B cell (primary cell): ENCODE data around the gene CEP120. TPM values are rescaled to one million over a fixed set of nuclear protein-coding genes. Genes with fewer than 3 reads are reported as not detected.

Source experiments
- ATAC-seq: fragments of 200-7000 bp; cut with Tn5 transposase; one replicate; pipeline ENCODE4 v1.10.0; 2021; ENCODE audit warnings: low read depth, mild to moderate bottlenecking, moderate number of reproducible peaks, moderate library complexity
- CTCF ChIA-PET: fragments of 350-600 bp; sonication (Branson Sonifier 250); formaldehyde crosslinking; loops from one replicate; lab custom pipeline; 2021; ENCODE audit warnings: antibody characterized with exemption, inconsistent platforms; lab: Charles Lee
- POLR2A ChIA-PET: fragments of 350-600 bp; sonication (Branson Sonifier 250); formaldehyde crosslinking; loops from one replicate; lab custom pipeline; 2021; ENCODE audit warnings: antibody characterized with exemption; lab: Charles Lee
- DNase-seq: peaks from one replicate; pipeline ENCODE4 v3.0.0; 2013
- H2AFZ ChIP-seq: 2 replicates; pipeline ENCODE4 v1.6.1; 2012; ENCODE audit warnings: mild to moderate bottlenecking, low read depth, low read length; ENCODE audit not compliant: insufficient read depth, poor library complexity, severe bottlenecking
- H3K27ac ChIP-seq, 2 donors: 1 replicate in 1 of 2; 2 replicates in 1 of 2; pipeline ENCODE4 v1.5.1; 2012 to 2013; ENCODE audit warnings: low read length in 2 of 2, mild to moderate bottlenecking in 2 of 2, moderate library complexity in 1 of 2
- H3K27me3 ChIP-seq, 4 experiments: fragments of 200-600 bp in 1 of 4; sonication (generic) in 1 of 4; replicated peaks in 1 of 4; 1 replicate in 2 of 4; 2 replicates in 2 of 4; pipeline versions ENCODE4 v1.6.1 to v1.7.0; 2013 to 2016; ENCODE audit warnings: low read length in 3 of 4, mild to moderate bottlenecking in 2 of 4, mixed read lengths in 1 of 4, moderate library complexity in 1 of 4; ENCODE audit not compliant: insufficient read depth in 4 of 4, control insufficient read depth in 3 of 4; ENCODE audit errors: control extremely low read depth in 1 of 4
- H3K36me3 ChIP-seq, 2 experiments: replicated peaks in 1 of 2; 1 replicate in 1 of 2; 2 replicates in 1 of 2; pipeline versions ENCODE4 v1.6.1 to v1.7.1; 2013; ENCODE audit warnings: low read length in 1 of 2; ENCODE audit not compliant: insufficient read depth in 2 of 2, control insufficient read depth in 1 of 2; ENCODE audit errors: control extremely low read depth in 1 of 2, extremely low read depth in 1 of 2
- H3K4me1 ChIP-seq, 2 donors: fragments of 200-600 bp in 1 of 2; sonication (generic) in 1 of 2; 1 replicate in 1 of 2; 2 replicates in 1 of 2; pipeline versions ENCODE4 v1.5.1 to v1.6.1; 2013 to 2017; ENCODE audit warnings: low read length in 2 of 2; ENCODE audit not compliant: control insufficient read depth in 2 of 2, insufficient read depth in 2 of 2
- H3K4me2 ChIP-seq: replicated peaks from 2 replicates; pipeline ENCODE3; 2012; ENCODE audit warnings: mild to moderate bottlenecking, low read depth, low read length; ENCODE audit not compliant: poor library complexity, severe bottlenecking
- H3K4me3 ChIP-seq, 5 experiments: fragments of 200-600 bp in 1 of 5; sonication (generic) in 1 of 5; 1 replicate in 3 of 5; 2 replicates in 2 of 5; pipeline versions ENCODE4 v1.5.1 to v1.7.0; 2011 to 2016; ENCODE audit warnings: low read length in 4 of 5, mild to moderate bottlenecking in 4 of 5, low read depth in 2 of 5, control low read depth in 1 of 5, moderate library complexity in 1 of 5; ENCODE audit not compliant: insufficient read depth in 1 of 5; ENCODE audit errors: control extremely low read depth in 1 of 5, extremely low read depth in 1 of 5
- H3K79me2 ChIP-seq: fragments of 200-600 bp; sonication (generic); one replicate; pipeline ENCODE4 v1.6.0; 2016; ENCODE audit warnings: low read length; ENCODE audit not compliant: control insufficient read depth, insufficient read depth
- H3K9ac ChIP-seq: fragments of 200-600 bp; sonication (generic); 2 replicates; pipeline ENCODE4 v1.6.1; 2017; ENCODE audit warnings: mild to moderate bottlenecking, low read length, moderate library complexity
- H3K9me3 ChIP-seq, 3 donors: one replicate each; pipeline versions ENCODE4 v1.6.1 to v1.7.1; 2013; ENCODE audit warnings: low read length in 2 of 3; ENCODE audit not compliant: control insufficient read depth in 2 of 3, insufficient read depth in 1 of 3; ENCODE audit errors: control extremely low read depth in 1 of 3
- H4K20me1 ChIP-seq: 2 replicates; pipeline ENCODE4 v1.6.0; 2012; ENCODE audit warnings: mild to moderate bottlenecking, low read length; ENCODE audit not compliant: insufficient read depth, control insufficient read depth, poor library complexity, severe bottlenecking
- H3K27ac Mint-ChIP-seq: one replicate; pipeline ENCODE4 v1.8.0; 2021; ENCODE audit warnings: mixed read lengths
- H3K27me3 Mint-ChIP-seq: one replicate; pipeline ENCODE4 v1.8.0; 2021; ENCODE audit warnings: mixed read lengths
- H3K4me1 Mint-ChIP-seq: one replicate; pipeline ENCODE4 v1.8.0; 2021; ENCODE audit warnings: mixed read lengths
- H3K4me3 Mint-ChIP-seq: one replicate; pipeline ENCODE4 v1.8.0; 2021; ENCODE audit warnings: mixed read lengths
- H3K9me3 Mint-ChIP-seq: one replicate; pipeline ENCODE4 v1.8.0; 2022; ENCODE audit warnings: mixed read lengths; ENCODE audit not compliant: insufficient read depth
- EZH2 ChIP-seq: IDR thresholded peaks from 2 replicates; pipeline ENCODE4 v1.6.1; 2012; ENCODE audit warnings: borderline replicate concordance, low read depth, mild to moderate bottlenecking, moderate library complexity, low read length; ENCODE audit not compliant: insufficient read depth, poor library complexity, severe bottlenecking
- WGBS: methylation state at CpG from one replicate; pipeline ENCODE4 v1.1.5; 2013; ENCODE audit warnings: missing lambda C conversion rate; ENCODE audit not compliant: insufficient coverage; 5-methylcytosine and 5-hydroxymethylcytosine counted together
- intact Hi-C: fragments of 100-400 bp; cut with micrococcal nuclease; formaldehyde crosslinking; loops from one replicate; pipeline ENCODE4 v1.10.0; 2022
- polyA plus RNA-seq: library from polyadenylated mRNA; depleted of rRNA; stranded (reverse); fragments of >200 nt; gene quantifications from 2 replicates; pipeline ENCODE4 v1.2.3, GENCODE V29; 2012
- total RNA-seq, 2 donors: library from RNA; stranded (reverse); fragments of 120-200 nt in 1 of 2; gene quantifications; 1 replicate in 1 of 2; 2 replicates in 1 of 2; pipeline versions ENCODE4 v1.2.3 to v1.2.4, GENCODE V29; 2013 to 2022
- TF ChIP-seq, protein P1 (sequence below): fragments of 200-600 bp; IDR thresholded peaks from one replicate; pipeline ENCODE4 v1.8.0; 2022; ENCODE audit warnings: antibody characterized with exemption, mild to moderate bottlenecking

The CEP120 gene
- total and polyA plus RNA-seq, 2 donors (not counting 1 experiment from before 2014, with no cell fraction given) = 15.7 to 89.7 TPM

DNA sequence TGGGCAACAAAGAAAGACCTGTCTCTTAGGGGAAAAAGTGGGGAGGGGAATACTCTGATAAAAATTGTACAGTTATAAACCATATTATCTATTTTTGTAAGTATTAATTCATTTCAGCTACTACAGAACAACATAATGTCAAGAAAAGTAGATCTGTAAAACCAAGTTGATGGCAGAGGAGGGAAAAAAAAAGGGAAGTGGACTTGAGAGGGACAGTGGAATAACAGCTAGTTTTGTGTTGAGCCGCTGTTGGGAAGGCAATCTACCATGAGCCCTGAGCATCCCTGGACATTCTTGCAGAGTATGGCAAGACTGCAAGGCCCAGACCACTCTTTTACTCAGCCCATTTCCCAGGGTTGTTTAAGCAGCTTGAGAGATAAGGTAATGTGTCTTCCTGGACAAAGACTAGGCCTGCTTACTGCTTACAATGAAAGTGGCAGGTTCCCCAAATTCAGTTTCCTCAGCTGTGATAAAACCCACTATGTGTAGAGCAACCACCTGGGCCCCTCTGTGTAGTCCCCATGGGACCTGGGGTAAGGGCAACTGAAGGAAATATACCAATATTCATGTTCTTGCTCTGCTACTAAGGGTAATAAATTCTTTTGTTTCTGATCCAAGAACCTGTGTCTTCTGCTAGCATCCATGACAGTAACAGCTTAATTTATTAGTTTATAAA, 25.0 kb downstream of the CEP120 start:
- Histone ChIP-seq H3K9me3 (no peaks in the 10 kb centered on the region), H2AFZ (no peak overlapping the region), H3K4me3 (no peak overlapping the region), H3K4me2 (peak overlapping the region; percentile 27), H3K27me3 (no peaks in the 10 kb centered on the region), H3K27ac (peak overlapping the region; percentile 73), H3K79me2 (peaks cover 7% of the 10 kb centered on the region), H3K9ac (peak overlapping the region; percentile 28), H3K4me1 (peaks cover 18 to 27% of the 10 kb centered on the region in 2 donors), H3K36me3 (peaks cover 6 to 32% of the 10 kb centered on the region in 2 experiments), H4K20me1 (no peaks in the 10 kb centered on the region)
- no peaks in the 10 kb centered on the region for H3K27me3 Mint-ChIP-seq
- CTCF ChIA-PET = interaction anchor here (1.1 to 3.6 kb wide), 4 partner anchors 18 to 213 kb away, joined by 3 to 22 read pairs (median 7); partner anchors contain the start of gene CEP120
- intact Hi-C loops = loop anchor here (1.0 to 10.0 kb wide), 3 partner anchors 25 to 563 kb away; partner anchors contain the start of gene CEP120
- peak overlapping the region; percentile 16 for H3K4me3 Mint-ChIP-seq
- peak; percentile 99 for ATAC-seq
- H3K4me1 Mint-ChIP-seq = peaks cover 30% of the 10 kb centered on the region
- DNase-seq = peak; percentile 84
- no peaks in the 10 kb centered on the region for H3K9me3 Mint-ChIP-seq
- POLR2A ChIA-PET = interaction anchor here (2.0 kb wide), 1 partner anchor 25 kb away, joined by 12 read pairs; the partner anchor contains the start of gene CEP120
- WGBS = no CpG with 5 or more reads among the region's 1 CpG
- H3K27ac Mint-ChIP-seq = peak overlapping the region; percentile 91
- TF ChIP-seq, protein P1, sequence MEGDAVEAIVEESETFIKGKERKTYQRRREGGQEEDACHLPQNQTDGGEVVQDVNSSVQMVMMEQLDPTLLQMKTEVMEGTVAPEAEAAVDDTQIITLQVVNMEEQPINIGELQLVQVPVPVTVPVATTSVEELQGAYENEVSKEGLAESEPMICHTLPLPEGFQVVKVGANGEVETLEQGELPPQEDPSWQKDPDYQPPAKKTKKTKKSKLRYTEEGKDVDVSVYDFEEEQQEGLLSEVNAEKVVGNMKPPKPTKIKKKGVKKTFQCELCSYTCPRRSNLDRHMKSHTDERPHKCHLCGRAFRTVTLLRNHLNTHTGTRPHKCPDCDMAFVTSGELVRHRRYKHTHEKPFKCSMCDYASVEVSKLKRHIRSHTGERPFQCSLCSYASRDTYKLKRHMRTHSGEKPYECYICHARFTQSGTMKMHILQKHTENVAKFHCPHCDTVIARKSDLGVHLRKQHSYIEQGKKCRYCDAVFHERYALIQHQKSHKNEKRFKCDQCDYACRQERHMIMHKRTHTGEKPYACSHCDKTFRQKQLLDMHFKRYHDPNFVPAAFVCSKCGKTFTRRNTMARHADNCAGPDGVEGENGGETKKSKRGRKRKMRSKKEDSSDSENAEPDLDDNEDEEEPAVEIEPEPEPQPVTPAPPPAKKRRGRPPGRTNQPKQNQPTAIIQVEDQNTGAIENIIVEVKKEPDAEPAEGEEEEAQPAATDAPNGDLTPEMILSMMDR = no peak
- TF ChIP-seq EZH2 = no peak

DNA sequence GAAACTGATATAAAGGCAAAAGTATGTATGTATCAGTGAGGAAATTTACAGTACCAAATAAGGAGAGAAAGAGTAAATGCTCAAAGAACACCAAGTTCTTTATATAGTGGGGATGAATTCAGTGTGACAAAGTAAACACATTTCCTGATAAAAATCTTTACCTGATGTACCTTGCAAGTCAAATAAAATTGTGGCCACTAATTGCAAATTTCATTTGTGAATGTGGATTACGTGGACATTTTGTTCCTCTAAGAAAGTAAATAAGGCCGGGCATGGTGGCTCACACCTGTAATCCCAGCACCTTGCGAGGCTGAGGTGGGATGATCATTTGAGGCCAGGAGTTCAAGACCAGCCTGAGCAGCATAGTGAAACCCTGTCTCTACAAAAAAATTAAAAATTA, 25.7 kb downstream of the CEP120 start:
- H3K4me3 Mint-ChIP-seq = no peak overlapping the region
- TF ChIP-seq EZH2 = no peak
- TF ChIP-seq, protein P1 = no peak
- Histone ChIP-seq H3K79me2 (peaks cover 7% of the 10 kb centered on the region), H3K27me3 (no peaks in the 10 kb centered on the region), H3K9me3 (no peaks in the 10 kb centered on the region), H3K4me3 (no peak overlapping the region), H3K36me3 (peaks cover 9 to 32% of the 10 kb centered on the region in 2 experiments), H4K20me1 (no peaks in the 10 kb centered on the region), H2AFZ (no peak overlapping the region), H3K9ac (no peak overlapping the region), H3K4me2 (peak overlapping the region; percentile 27), H3K4me1 (peaks cover 18 to 27% of the 10 kb centered on the region in 2 donors), H3K27ac (peak overlapping the region; percentile 73)
- ChIA-PET POLR2A (interaction anchor here (2.0 kb wide), 1 partner anchor 26 kb away, joined by 12 read pairs; the partner anchor contains the start of gene CEP120), CTCF (interaction anchor here (1.1 to 3.6 kb wide), 4 partner anchors 19 to 214 kb away, joined by 3 to 22 read pairs (median 7); partner anchors contain the start of gene CEP120)
- peak overlapping the region; percentile 91 for H3K27ac Mint-ChIP-seq
- DNase-seq (no peak), ATAC-seq (no peak)
- WGBS = 100% methylated on average over 3 of the region's 3 CpGs
- intact Hi-C loops = loop anchor here (10.0 kb wide), 1 partner anchor 563 kb away; no protein-coding TSS in a partner anchor
- peaks cover 30% of the 10 kb centered on the region for H3K4me1 Mint-ChIP-seq
- no peaks in the 10 kb centered on the region for H3K27me3 Mint-ChIP-seq
- no peaks in the 10 kb centered on the region for H3K9me3 Mint-ChIP-seq
